OCI-LY3 (cell line): ENCODE data around the gene APBB2.

Source experiments
- H2AFZ ChIP-seq: fragments of 200-600, 300-600 bp; shearing (Covaris generic); 2 replicates; pipeline ENCODE4 v1.6.0; 2014; ENCODE audit warnings: antibody characterized with exemption, low read depth, low read length
- H3K27ac ChIP-seq: fragments of 200-600, 300-600 bp; sonication (generic); 2 replicates; pipeline ENCODE4 v1.5.1; 2014; ENCODE audit warnings: mild to moderate bottlenecking, low read length, moderate library complexity, mixed read lengths
- H3K27me3 ChIP-seq: fragments of 200-600, 300-600 bp; sonication (generic); 2 replicates; pipeline ENCODE4 v1.6.1; 2014; ENCODE audit warnings: low read depth, low read length, mixed read lengths
- H3K36me3 ChIP-seq: fragments of 200-600, 300-600 bp; sonication (generic); replicated peaks from 2 replicates; pipeline ENCODE3; 2014; ENCODE audit warnings: low read depth, low read length, mixed read lengths
- H3K4me1 ChIP-seq: fragments of 300-600, 200-600 bp; sonication (generic); 2 replicates; pipeline ENCODE4 v1.6.1; 2014; ENCODE audit warnings: low read length, mixed read lengths
- H3K4me2 ChIP-seq: fragments of 200-600, 300-600 bp; sonication (generic); 2 replicates; pipeline ENCODE4 v1.6.1; 2014; ENCODE audit warnings: low read length, mixed read lengths
- H3K4me3 ChIP-seq: fragments of 300-600, 200-600 bp; sonication (generic); 2 replicates; pipeline ENCODE4 v1.5.1; 2014; ENCODE audit warnings: antibody characterized with exemption, mild to moderate bottlenecking, low read length, moderate library complexity
- H3K79me2 ChIP-seq: fragments of 300-600, 200-600 bp; shearing (Covaris generic); 2 replicates; pipeline ENCODE4 v1.6.1; 2014; ENCODE audit warnings: mild to moderate bottlenecking, low read length, mixed read lengths
- H3K9ac ChIP-seq: fragments of 300-600, 200-600 bp; shearing (Covaris generic); 2 replicates; pipeline ENCODE4 v1.6.0; 2014; ENCODE audit warnings: mild to moderate bottlenecking, low read length, moderate library complexity
- H3K9me3 ChIP-seq: fragments of 200-600, 300-600 bp; shearing (Covaris generic); 2 replicates; pipeline ENCODE4 v1.6.1; 2014; ENCODE audit warnings: low read length, mixed read lengths; ENCODE audit not compliant: insufficient read depth
- H4K20me1 ChIP-seq: fragments of 200-600, 300-600 bp; sonication (generic); 2 replicates; pipeline ENCODE4 v1.6.1; 2016; ENCODE audit warnings: low read length, mixed read lengths; ENCODE audit not compliant: insufficient read depth
- EZH2phosphoT487 ChIP-seq: fragments of 200-600 bp; shearing (Covaris generic); IDR thresholded peaks from 2 replicates; pipeline ENCODE4 v1.6.1; 2018; ENCODE audit warnings: antibody characterized with exemption, mixed run types, low read depth
- TF ChIP-seq, protein P1 (sequence below): fragments of 200-600, 300-600 bp; sonication (generic); IDR thresholded peaks from 2 replicates; pipeline ENCODE4 v1.5.1; 2014; ENCODE audit warnings: antibody characterized with exemption, low read length, low read depth

The APBB2 gene

GRCh38 chr4:40940317-40940741, 274.0 kb downstream of the APBB2 start:
- TF ChIP-seq, protein P1, sequence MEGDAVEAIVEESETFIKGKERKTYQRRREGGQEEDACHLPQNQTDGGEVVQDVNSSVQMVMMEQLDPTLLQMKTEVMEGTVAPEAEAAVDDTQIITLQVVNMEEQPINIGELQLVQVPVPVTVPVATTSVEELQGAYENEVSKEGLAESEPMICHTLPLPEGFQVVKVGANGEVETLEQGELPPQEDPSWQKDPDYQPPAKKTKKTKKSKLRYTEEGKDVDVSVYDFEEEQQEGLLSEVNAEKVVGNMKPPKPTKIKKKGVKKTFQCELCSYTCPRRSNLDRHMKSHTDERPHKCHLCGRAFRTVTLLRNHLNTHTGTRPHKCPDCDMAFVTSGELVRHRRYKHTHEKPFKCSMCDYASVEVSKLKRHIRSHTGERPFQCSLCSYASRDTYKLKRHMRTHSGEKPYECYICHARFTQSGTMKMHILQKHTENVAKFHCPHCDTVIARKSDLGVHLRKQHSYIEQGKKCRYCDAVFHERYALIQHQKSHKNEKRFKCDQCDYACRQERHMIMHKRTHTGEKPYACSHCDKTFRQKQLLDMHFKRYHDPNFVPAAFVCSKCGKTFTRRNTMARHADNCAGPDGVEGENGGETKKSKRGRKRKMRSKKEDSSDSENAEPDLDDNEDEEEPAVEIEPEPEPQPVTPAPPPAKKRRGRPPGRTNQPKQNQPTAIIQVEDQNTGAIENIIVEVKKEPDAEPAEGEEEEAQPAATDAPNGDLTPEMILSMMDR: no peak
- no peak for TF ChIP-seq EZH2phosphoT487
- Histone ChIP-seq H3K4me3 (no peak overlapping the region), H3K79me2 (no peaks in the 10 kb centered on the region), H3K9ac (no peak overlapping the region), H3K9me3 (no peaks in the 10 kb centered on the region), H3K4me2 (no peak overlapping the region), H3K4me1 (no peaks in the 10 kb centered on the region), H3K36me3 (no peaks in the 10 kb centered on the region), H3K27me3 (peaks cover 5% of the 10 kb centered on the region; the same call in 1 of the 2 replicates), H2AFZ (no peak overlapping the region), H4K20me1 (no peaks in the 10 kb centered on the region), H3K27ac (no peak overlapping the region)

- Histone ChIP-seq H3K79me2 (no peaks in the 10 kb centered on the region), H3K9ac (no peak overlapping the region), H3K4me3 (no peak overlapping the region), H2AFZ (no peak overlapping the region), H3K4me2 (no peak overlapping the region), H3K27ac (no peak overlapping the region), H3K4me1 (no peaks in the 10 kb centered on the region), H3K9me3 (no peaks in the 10 kb centered on the region), H4K20me1 (no peaks in the 10 kb centered on the region), H3K27me3 (peaks cover 5% of the 10 kb centered on the region; the same call in 1 of the 2 replicates), H3K36me3 (no peaks in the 10 kb centered on the region)
- TF ChIP-seq, protein P1: no peak
- no peak for TF ChIP-seq EZH2phosphoT487
These were observed 274.5 kb downstream of the APBB2 start for GRCh38 chr4:40939856-40940255.

DNA sequence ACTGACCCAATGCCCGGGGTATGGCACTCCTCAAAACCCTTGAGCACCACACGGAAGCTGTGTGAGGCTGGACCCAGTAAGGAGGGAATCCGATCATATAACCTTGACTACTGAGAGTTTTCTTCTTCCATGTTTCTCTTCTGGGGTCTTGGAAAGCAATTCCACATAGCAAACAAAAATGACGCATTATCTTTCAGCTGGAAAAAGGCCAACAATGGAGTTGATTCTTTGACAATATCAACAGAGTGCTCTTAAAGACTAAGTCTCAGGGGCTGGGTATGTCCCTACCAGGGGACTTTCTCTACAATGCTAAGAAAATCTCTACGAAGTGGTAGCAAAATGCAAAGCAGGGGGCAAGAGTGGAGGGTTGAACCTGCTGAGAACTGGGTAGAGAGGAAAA, 276.0 kb downstream of the APBB2 start:
- Histone ChIP-seq H3K4me3 (no peak overlapping the region), H3K9ac (no peak overlapping the region), H3K27me3 (peaks cover 5% of the 10 kb centered on the region; the same call in 1 of the 2 replicates), H2AFZ (no peak overlapping the region), H3K79me2 (no peaks in the 10 kb centered on the region), H3K27ac (no peak overlapping the region), H3K4me1 (no peaks in the 10 kb centered on the region), H4K20me1 (no peaks in the 10 kb centered on the region), H3K4me2 (no peak overlapping the region), H3K9me3 (no peaks in the 10 kb centered on the region), H3K36me3 (no peaks in the 10 kb centered on the region)
- TF ChIP-seq, protein P1: no peak
- TF ChIP-seq EZH2phosphoT487: no peak

DNA sequence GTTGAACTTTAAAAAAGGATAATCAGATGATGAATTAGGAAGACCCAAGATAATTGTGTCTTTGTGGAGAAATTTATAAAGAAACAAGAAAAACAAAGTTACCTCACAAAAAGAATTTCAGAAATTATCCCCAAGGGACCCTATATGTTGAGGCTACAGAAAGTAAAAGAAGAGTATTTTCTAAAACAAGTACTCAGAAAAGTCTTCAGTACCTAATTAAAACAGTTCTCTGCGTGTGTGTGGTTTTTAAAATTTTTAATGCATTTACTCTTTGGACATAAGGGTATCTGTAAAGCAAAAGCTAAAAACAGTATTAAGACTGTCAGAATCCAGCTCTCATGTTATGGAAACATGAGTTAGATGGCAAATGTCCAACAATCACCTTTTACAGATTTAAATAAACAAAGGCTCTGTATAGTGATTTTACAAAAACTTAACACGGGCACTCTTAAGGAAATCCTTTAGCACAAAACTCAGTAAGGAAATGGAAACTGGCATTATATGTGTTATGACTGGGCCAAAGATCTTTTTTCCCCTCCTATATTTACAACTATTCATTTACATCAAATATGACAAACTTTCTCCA, 277.1 kb downstream of the APBB2 start:
- Histone ChIP-seq H3K4me1 (no peaks in the 10 kb centered on the region), H3K4me2 (no peak overlapping the region), H3K27ac (no peak overlapping the region), H3K79me2 (no peaks in the 10 kb centered on the region), H4K20me1 (no peaks in the 10 kb centered on the region), H3K9me3 (no peaks in the 10 kb centered on the region), H3K27me3 (peaks cover 5% of the 10 kb centered on the region; the same call in 1 of the 2 replicates), H3K9ac (no peak overlapping the region), H3K36me3 (no peaks in the 10 kb centered on the region), H3K4me3 (no peak overlapping the region), H2AFZ (no peak overlapping the region)
- TF ChIP-seq, protein P1: no peak
- no peak for TF ChIP-seq EZH2phosphoT487
